GM06990 (cell line): ENCODE results near the gene ADAMTSL5.

ENCODE experiments used
- DNase-seq: peaks from one replicate; pipeline ENCODE4 v3.0.0-alpha.2; 2011; ENCODE audit not compliant: insufficient read length; ENCODE audit errors: extremely low read depth
- H3K27me3 ChIP-seq: replicated peaks from 2 replicates; pipeline ENCODE4 v1.6.0; 2011; ENCODE audit warnings: low read length; ENCODE audit not compliant: control insufficient read depth, insufficient read depth
- H3K36me3 ChIP-seq: 2 replicates; pipeline ENCODE4 v1.5.1; 2011; ENCODE audit warnings: low read length; ENCODE audit not compliant: control insufficient read depth, insufficient read depth
- H3K4me3 ChIP-seq: replicated peaks from 2 replicates; pipeline ENCODE4 v1.5.1; 2011; ENCODE audit warnings: low read depth, mild to moderate bottlenecking, control low read depth, low read length
- CTCF ChIP-seq: IDR thresholded peaks from 2 replicates; pipeline ENCODE4 v1.5.1; 2011; ENCODE audit warnings: low read length, control low read depth, mild to moderate bottlenecking, inconsistent platforms; ENCODE audit not compliant: insufficient read depth, poor library complexity, severe bottlenecking

The ADAMTSL5 gene

GRCh38 chr19:1555487-1556389 lies 42.9 kb upstream of the ADAMTSL5 start:
- TF ChIP-seq CTCF, result no peak
- Histone ChIP-seq H3K4me3 (no peak overlapping the region), H3K36me3 (no peaks in the 10 kb centered on the region), H3K27me3 (no peaks in the 10 kb centered on the region)
- no peak for DNase-seq

GRCh38 chr19:1554968-1555367 lies 42.1 kb upstream of the ADAMTSL5 start:
- no peaks in the 10 kb centered on the region for H3K27me3 ChIP-seq
- no peak for DNase-seq
- H3K36me3 ChIP-seq, result no peaks in the 10 kb centered on the region
- no peak for TF ChIP-seq CTCF
- H3K4me3 ChIP-seq, result no peak overlapping the region

GRCh38 chr19:1553415-1553814 lies 40.6 kb upstream of the ADAMTSL5 start:
- no peak for DNase-seq
- Histone ChIP-seq H3K27me3 (no peaks in the 10 kb centered on the region), H3K36me3 (no peaks in the 10 kb centered on the region), H3K4me3 (no peak overlapping the region)
- no peak for TF ChIP-seq CTCF

- no peaks in the 10 kb centered on the region for H3K27me3 ChIP-seq
- no peak for DNase-seq
- no peaks in the 10 kb centered on the region for H3K36me3 ChIP-seq
- H3K4me3 ChIP-seq, result no peak overlapping the region
- TF ChIP-seq CTCF, result no peak
These were observed 38.5 kb upstream of the ADAMTSL5 start for GRCh38 chr19:1551068-1552040.

GRCh38 chr19:1549332-1549945 lies 36.6 kb upstream of the ADAMTSL5 start:
- DNase-seq, result no peak
- H3K36me3 ChIP-seq, result no peaks in the 10 kb centered on the region
- H3K4me3 ChIP-seq, result no peak overlapping the region
- H3K27me3 ChIP-seq, result no peaks in the 10 kb centered on the region
- no peak for TF ChIP-seq CTCF
